Measurements from ENCODE around the gene CLK2.

Gene CLK2

GRCh38 chr1:155300024-155300423 is 26.7 kb upstream of the CLK2 start:
- Histone ChIP-seq H4K20me1 (ENCODE audit: insufficient read depth) (no peaks in the 10 kb centered on the region), H3K27me3 (ENCODE audit: insufficient read depth, low read depth) (peaks cover 15% of the 10 kb centered on the region; the same call in 1 of the 2 replicates), H3K9ac (no peak overlapping the region), H2AFZ (ENCODE audit: low read depth) (no peak overlapping the region), H3K4me3 (IDR thresholded peaks at IDR 0.05; ENCODE audit: insufficient read depth, low read depth, low read length) (no peak overlapping the region), H3K27ac (no peak overlapping the region), H3K79me2 (ENCODE audit: insufficient read depth, low read depth) (no peaks in the 10 kb centered on the region), H3K4me2 (no peak overlapping the region), H3K36me3 (ENCODE audit: insufficient read depth) (no peaks in the 10 kb centered on the region), H3K4me1 (ENCODE audit: low read depth, poor library complexity, severe bottlenecking) (no peaks in the 10 kb centered on the region)
- no peak for TF ChIP-seq CTCF (conservative IDR thresholded peaks at IDR 0.05; ENCODE audit: low read depth, low read length)

- Histone ChIP-seq H3K36me3 (ENCODE audit: insufficient read depth) (no peaks in the 10 kb centered on the region), H3K4me2 (no peak overlapping the region), H2AFZ (ENCODE audit: low read depth) (no peak overlapping the region), H3K4me3 (IDR thresholded peaks at IDR 0.05; ENCODE audit: insufficient read depth, low read depth, low read length) (no peak overlapping the region), H4K20me1 (ENCODE audit: insufficient read depth) (no peaks in the 10 kb centered on the region), H3K79me2 (ENCODE audit: insufficient read depth, low read depth) (no peaks in the 10 kb centered on the region), H3K27ac (no peak overlapping the region), H3K9ac (no peak overlapping the region), H3K27me3 (ENCODE audit: insufficient read depth, low read depth) (peaks cover 27% of the 10 kb centered on the region; the same call in 1 of the 2 replicates), H3K4me1 (ENCODE audit: low read depth, poor library complexity, severe bottlenecking) (no peaks in the 10 kb centered on the region)
- TF ChIP-seq CTCF (conservative IDR thresholded peaks at IDR 0.05; ENCODE audit: low read depth, low read length): no peak
These were observed 24.1 kb upstream of the CLK2 start for GRCh38 chr1:155297384-155297783.

DNA sequence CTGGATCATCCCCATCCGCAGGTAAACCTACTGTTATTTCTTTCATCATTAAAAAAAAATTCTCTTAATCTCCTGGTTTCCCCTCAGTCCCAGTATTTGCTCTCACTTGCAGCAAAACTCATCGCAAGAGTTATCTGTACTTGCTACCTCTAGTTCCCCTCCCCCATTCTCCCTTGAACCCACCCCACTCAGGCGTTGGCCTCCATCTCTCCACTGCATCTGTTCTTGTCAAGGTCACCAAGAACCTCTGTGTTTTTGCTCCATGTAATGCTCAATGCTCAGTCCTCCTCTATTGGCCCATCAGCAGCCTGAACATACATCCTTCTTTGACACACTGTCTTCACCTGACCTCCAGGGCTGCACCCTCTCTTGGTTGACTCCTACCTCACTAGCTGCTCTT is 23.4 kb upstream of the CLK2 start:
- no peak for TF ChIP-seq CTCF (conservative IDR thresholded peaks at IDR 0.05; ENCODE audit: low read depth, low read length)
- Histone ChIP-seq H3K4me1 (ENCODE audit: low read depth, poor library complexity, severe bottlenecking) (no peaks in the 10 kb centered on the region), H3K79me2 (ENCODE audit: insufficient read depth, low read depth) (no peaks in the 10 kb centered on the region), H3K27me3 (ENCODE audit: insufficient read depth, low read depth) (peaks cover 34% of the 10 kb centered on the region; the same call in 1 of the 2 replicates), H4K20me1 (ENCODE audit: insufficient read depth) (no peaks in the 10 kb centered on the region), H3K36me3 (ENCODE audit: insufficient read depth) (no peaks in the 10 kb centered on the region), H3K4me3 (IDR thresholded peaks at IDR 0.05; ENCODE audit: insufficient read depth, low read depth, low read length) (no peak overlapping the region), H3K9ac (no peak overlapping the region), H2AFZ (ENCODE audit: low read depth) (no peak overlapping the region), H3K4me2 (no peak overlapping the region), H3K27ac (no peak overlapping the region)

GRCh38 chr1:155295942-155296267 is 22.6 kb upstream of the CLK2 start:
- no peak overlapping the region for H3K4me2 ChIP-seq
- H3K4me3 ChIP-seq (IDR thresholded peaks at IDR 0.05; ENCODE audit: insufficient read depth, low read depth, low read length): no peak overlapping the region
- no peaks in the 10 kb centered on the region for H3K36me3 ChIP-seq (ENCODE audit: insufficient read depth)
- H3K27me3 ChIP-seq (ENCODE audit: insufficient read depth, low read depth): peaks cover 41% of the 10 kb centered on the region; the same call in 1 of the 2 replicates
- no peaks in the 10 kb centered on the region for H3K4me1 ChIP-seq (ENCODE audit: low read depth, poor library complexity, severe bottlenecking)
- H4K20me1 ChIP-seq (ENCODE audit: insufficient read depth): no peaks in the 10 kb centered on the region
- H2AFZ ChIP-seq (ENCODE audit: low read depth): no peak overlapping the region
- H3K27ac ChIP-seq: no peak overlapping the region
- H3K79me2 ChIP-seq (ENCODE audit: insufficient read depth, low read depth): no peaks in the 10 kb centered on the region
- no peak for TF ChIP-seq CTCF (conservative IDR thresholded peaks at IDR 0.05; ENCODE audit: low read depth, low read length)
- no peak overlapping the region for H3K9ac ChIP-seq

Measured in KMS-11 (cell line).